ENCODE measurements around the gene ZNF14.

- TF ChIP-seq SUZ12 (IDR thresholded peaks at IDR 0.05; ENCODE audit: extremely low read depth, insufficient read depth, insufficient read length) = no peak
- no peak for TF ChIP-seq ZNF274 (IDR thresholded peaks at IDR 0.05; ENCODE audit: low read depth, low read length)
These were observed 17.3 kb upstream of the ZNF14 start for GRCh38 chr19:19749908-19750841.

Measured in NT2/D1 (cell line).